Fibroblast of skin of left biceps (primary cell): ENCODE measurements around the gene SPAG16.

Experiments
- DNase-seq, 2 experiments: peaks; one replicate each; pipeline ENCODE4 v3.0.0-alpha.2; 2013; ENCODE audit warnings: low read depth in 2 of 2

Gene SPAG16

DNA sequence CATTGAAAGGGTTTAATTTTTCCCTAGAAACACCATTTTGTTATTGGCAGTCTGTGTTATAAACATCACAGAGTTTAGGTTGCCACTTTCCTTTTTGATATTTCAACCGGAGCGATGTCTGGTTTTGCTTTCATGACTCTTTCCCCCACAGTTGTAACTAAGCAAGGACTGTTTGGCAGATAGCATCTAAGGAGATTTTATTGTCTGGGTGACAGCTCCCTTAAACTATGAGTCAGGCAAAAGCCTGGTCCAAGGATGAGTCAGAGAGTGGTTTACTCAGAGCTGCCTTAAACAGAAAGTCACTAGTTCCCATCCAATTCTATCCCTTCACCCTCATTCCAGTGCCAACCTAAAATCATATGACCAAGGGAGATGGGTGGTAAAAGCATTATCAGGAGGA is 785.0 kb downstream of the SPAG16 start:
- DNase-seq, result peak; percentile 68

DNA sequence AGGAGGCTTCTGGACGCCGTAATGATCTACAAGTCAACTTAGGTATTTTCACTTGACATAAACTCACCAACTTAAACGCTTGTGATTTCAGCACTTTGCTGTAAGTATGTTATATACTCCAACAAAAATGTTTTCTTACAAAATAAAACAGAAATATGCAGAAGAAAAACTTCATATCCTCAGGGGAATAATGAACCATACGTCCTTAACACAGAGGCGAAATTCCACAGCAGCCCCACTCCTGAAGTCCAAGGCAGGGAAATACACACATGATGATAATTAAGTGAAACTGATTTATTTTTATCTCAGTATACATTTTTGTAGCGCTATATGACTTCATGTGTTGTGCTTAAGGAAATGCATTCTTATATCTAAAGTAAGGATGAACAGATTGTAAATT is 791.2 kb downstream of the SPAG16 start:
- peak; percentile 72 to 75 for DNase-seq

DNA sequence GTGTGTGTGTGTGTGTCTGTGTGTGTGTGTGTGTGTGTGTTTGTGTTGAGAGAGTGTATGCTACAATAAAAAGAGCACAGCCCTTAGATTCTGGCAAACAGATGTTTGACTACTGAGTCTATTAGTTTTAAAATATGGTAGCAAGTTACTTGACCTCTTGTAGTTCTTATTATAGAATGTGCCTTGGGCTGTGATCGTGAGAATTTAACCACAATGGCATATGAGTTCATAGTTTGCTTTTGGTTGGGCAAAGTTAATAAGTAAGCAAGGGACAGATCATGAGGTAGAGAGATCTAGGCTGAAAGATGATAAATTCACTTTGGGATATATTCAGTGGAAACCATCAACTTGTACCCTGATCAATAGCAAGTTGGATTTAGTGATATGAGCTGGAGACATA is 792.3 kb downstream of the SPAG16 start:
- no peak for DNase-seq

DNA sequence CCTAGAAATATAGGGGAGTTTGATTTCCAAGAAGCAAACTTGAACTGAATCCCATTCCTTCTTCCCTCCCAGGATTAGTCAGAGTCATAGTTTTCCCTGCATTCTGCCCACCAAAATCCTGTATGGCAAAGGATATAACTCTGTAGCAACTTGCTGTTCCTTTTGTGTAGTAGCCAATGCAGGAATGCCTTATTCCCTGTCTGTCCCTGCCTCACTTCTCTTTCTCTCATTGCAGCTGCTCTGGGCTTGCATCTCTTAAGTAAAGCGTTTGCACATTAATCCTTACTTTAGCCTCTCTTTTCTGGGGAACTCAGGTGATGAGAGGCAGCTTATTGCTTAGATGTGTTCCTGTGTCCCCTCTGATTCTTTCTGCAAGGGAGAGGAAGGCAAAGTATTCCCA is 793.5 kb downstream of the SPAG16 start:
- DNase-seq, result no peak

DNA sequence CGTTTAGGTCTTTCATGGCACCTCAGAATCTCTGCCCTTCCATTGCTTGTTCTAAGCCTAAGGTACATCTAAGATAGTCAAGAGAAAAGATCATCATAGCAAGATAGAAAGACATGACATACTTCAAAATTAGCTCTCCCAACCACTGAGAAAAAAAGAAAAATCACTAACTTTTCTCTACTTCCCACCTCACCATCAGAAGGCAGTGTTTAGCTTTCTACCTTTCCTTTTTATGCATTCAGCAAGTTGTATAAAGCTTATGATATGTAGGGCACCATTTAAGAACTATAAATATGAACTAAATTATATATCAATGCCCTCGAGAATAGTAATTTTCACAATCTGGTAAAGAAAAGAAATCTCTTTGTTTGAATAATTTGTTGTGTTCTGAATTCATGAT is 794.8 kb downstream of the SPAG16 start:
- DNase-seq, result no peak

DNA sequence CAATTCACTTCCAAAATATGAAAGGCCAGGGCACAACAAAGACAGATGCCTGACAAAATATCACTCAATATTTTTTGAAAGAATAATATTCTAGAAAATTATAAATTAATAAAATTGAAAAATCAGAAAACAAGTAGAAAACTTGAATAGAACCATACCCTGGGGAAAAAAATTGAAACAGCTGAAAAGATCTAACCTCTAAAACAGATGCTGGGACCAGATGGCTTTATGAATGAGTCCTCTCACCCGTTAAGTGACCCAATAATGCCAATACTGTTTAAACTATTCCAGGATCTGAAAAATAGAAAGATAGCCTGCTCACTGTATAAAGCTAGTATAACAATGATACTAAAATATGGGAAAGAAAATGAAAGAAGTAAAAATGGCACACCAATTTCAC is 804.3 kb downstream of the SPAG16 start:
- DNase-seq, result no peak

DNA sequence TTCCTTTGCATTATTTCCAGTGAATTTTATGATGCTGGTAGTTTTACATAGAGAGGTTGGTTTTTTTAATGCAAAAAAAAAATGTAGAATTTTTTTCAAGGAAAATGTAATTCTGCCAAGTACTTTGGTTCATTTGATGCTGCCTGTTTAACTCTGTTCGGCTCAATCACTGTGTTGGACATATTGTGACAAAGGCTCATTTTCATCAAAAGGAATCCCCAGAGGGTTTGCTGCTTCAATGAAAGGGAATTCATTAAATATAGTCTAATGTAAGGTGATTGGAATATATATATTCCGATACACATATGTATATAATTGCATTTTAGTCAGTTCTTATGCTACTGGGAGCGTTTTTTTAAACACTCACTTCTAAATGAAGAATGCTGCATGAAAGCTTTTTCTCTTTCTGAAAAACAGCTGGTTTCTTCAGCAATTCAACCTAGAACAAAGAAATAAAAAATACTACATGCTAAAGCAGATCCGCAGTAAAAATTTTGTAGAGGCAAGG is 812.0 kb downstream of the SPAG16 start:
- DNase-seq, result no peak

DNA sequence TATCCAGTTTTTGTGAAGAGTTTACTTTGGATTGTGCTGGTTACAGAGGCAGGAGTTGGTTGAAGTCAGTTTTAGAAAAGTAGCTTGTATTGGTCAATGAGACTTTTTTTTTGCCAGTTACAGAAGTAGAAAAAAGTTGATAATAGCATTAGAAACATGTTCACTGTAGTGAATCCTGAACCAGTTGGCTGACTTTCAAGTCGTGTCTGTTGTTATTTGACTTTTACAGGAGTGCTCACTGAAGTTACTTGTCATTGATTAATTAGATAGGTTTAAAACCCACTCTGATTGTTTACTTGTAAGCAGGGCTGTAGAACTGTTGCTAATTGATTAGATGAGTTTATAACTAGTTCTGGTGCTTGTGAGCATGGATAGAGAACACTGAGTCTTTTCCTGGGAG is 814.5 kb downstream of the SPAG16 start:
- DNase-seq, result no peak

DNA sequence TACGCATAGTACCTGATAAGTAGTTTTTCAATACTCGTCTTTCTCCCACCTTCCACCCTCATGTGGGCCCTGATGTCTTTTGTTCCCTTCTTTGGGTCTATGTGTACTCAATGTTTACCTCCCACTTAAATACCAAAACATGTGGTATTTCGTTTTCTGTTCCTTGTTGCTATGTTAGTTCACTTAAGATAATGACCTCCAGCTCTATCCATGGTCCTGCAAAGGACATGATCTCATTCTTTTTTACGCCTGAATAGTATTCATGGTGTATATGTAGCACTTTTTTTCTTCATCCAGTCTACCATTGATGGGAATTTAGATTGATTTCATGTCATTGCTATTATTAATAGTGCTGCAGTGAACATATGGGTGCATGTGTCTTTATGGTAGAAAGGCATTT is 816.2 kb downstream of the SPAG16 start:
- no peak for DNase-seq

DNA sequence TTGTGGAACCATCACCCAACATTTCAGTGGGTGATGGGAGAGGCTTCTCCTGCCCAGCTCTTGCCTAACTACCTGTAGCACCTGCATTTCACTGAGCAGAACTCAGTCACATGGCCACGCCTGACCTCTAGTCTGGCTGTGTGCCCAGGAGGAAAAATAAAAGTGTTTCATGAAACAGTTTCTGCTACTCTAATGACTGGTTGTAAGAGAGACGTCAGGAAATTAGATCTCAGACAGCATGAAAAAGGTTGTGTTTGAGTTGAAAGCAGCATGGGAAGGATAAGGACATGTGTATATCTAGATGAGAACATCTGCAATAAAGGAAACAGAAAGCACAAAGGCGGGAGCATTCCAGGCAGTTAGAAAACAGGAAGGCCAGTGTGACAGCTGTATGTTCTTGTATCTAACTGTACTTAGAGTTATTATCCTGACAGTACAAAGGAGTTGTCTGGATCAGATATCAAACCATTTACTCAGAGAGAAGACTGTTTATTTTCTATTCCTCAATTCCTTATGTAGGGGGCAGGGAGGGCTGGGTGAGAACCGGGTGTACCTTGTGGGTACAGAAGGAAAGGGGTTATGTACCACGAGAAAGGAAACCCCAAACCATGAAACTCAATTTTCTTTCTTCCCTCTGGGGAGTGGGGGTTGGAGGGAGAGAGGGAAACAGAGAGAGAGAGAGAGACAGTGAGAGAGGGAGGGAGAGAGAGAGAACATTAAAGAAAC is 819.2 kb downstream of the SPAG16 start:
- DNase-seq, result no peak

DNA sequence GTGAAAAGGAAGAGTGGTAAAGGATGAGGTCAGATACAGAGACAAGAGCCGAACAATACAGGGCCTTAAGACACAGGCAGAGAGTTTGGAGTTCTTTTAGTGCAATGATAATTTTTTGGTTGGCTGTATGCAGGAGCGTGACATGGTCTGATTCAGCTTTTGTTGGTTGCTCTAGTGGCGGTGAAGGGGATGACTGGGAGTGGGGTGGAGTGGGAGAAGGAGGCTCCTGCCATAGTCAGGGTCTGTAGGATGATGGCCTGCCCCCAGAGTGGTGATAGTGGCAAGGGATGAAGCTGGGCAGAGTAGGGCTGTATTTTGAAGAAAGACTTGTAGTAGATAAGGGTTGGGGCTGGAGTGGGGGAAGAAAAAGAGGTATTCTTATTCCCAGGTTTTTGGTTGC is 820.0 kb downstream of the SPAG16 start:
- DNase-seq, result no peak

DNA sequence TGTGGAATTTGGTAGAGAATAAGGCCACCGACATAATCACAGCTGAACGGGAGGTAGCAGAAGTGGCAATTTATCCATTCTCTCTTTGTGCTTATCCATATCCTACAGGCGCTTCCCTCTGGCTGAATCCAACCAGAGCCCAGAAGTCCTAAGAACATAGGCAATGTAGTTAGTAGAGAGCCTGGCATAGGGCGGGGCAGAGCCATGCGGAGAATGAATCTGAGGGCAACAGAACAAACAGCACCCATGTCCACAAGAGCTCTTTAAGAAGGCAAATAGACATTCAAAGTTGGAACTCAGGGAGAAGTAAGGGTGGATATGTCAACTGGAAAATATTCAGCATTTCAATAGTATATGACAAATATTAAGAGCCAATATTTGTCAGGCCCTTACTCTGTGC is 820.7 kb downstream of the SPAG16 start:
- DNase-seq, result no peak

DNA sequence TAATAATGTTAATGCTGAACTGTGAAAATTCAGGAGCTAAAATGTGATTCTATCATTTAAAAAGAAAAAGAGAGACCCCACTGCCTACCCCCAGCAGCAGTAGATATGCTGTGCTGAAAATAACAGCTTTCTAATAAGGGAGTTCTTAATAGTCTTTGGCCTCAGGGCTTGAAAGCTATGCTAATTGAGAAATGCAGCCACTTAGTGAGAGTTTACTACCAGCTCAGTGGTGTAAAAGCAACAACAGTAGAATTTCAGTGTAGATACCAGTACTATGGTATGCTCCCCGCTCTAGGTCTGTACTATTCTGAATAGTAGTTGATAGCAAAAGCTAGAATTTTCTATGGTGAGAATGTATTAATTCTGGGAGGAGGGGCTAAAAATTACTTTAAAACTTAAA is 823.5 kb downstream of the SPAG16 start:
- DNase-seq, result no peak

DNA sequence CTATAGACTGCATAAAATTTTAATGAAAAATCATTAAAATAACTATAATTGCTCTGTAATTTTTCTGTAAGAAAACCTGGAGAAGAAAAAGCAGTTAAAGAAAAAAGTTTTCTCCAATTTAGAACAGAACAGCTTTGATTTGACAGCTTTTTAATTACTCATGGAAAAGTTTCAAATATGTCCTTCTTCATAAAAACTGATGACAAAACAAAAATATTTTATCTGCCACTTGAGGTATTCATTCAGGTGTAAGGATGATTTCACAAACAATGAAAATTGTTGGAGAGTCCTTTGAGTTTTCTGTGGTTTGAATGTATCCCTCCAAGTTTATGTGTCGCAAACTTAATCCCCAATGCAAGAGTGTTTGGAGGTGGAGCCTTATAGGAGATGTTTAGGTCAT is 824.3 kb downstream of the SPAG16 start:
- DNase-seq, result no peak

DNA sequence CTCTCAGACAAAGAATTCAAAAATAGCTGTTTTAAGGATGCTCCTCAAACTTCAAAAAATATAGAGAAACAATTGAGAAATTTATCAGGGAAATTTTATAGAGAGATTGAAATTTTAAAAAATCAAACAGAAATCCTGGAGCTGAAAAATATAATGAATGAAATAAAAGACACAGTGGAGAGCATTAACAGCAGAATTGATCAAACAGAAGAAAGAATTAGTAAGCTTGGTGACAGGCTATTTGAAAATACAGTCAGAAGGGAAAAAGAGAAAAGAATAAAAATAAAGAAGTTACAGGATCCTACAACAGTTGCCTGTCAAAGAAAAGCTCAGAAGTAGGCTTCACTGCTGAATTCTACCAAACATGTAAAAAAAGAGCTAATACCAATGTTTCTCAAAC is 832.8 kb downstream of the SPAG16 start:
- DNase-seq, result no peak

DNA sequence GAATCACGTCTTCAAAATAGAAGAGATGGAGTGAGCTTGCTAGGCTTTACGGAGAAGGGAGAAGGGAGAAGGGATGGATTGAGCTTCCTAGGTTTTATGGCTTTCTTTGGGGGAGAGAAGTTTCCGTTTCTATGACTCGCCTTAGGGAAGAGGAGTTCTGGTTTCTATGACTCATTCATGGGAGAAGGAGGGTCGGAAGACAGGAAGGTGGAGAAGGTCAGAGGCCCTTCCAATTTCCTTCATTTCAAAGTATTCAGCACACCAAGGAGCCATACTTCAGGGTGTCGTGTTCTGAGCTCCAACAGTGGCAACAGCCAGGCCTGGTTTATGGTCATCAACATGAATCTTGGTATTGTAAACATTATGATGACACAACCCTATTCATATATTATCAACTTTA is 841.9 kb downstream of the SPAG16 start:
- peak in 1 of 2 experiments; percentile 4 for DNase-seq

DNA sequence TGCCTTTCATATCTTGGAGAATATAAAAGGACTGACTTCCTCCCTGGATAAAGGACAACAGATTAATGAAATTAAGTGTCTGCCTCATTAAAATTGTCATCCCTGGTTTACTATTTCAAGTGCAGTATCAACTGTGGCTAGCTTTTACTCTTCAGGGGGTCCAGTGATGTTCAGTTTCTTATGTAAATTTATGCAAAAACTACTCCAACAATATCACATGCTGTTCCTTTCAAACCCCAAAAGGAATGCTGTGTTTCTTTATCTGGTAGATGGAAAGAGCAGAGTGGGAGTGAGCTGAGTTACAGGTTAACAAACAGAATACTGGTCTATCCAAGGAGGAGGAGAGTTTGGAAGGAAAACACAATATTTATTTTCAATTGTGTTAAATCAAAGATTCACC is 842.9 kb downstream of the SPAG16 start:
- no peak for DNase-seq

DNA sequence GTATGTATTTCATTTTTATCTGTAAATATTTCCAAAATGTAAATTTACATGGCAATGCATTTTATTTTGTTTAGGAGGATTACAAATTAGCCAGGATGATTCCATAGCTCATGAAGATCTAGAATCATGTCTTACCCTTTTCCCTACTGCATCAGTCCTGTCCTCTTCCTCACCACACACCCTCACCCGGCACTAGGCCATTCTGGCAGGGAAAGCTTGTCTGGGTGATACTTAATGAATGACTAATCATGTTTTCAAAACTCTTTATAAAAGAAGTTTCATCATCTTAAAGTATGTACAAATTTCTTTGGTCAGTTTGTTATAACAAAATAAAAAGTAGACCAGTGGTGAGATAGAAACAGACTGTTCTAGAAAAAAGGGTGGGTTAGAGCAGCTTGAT is 843.3 kb downstream of the SPAG16 start:
- DNase-seq, result peak; percentile 17 to 24

DNA sequence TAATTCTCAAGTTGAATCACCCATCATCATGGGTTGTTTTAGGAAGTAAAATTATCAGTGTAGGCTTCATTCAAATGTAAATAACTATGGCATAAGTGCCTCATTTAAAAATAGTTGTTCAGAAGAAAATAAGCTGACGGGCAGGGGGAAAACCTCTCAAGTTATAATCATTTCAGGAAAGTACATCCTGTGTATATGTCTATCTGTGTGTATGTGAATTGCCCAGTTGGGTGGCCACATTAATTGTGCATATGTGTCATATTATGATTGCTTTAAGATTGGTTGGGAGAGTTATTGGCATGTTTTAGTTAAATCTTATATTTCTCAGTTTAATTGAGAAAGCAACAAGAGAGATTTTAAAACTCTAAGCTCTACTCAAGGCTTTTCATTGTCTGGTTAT is 843.8 kb downstream of the SPAG16 start:
- no peak for DNase-seq

DNA sequence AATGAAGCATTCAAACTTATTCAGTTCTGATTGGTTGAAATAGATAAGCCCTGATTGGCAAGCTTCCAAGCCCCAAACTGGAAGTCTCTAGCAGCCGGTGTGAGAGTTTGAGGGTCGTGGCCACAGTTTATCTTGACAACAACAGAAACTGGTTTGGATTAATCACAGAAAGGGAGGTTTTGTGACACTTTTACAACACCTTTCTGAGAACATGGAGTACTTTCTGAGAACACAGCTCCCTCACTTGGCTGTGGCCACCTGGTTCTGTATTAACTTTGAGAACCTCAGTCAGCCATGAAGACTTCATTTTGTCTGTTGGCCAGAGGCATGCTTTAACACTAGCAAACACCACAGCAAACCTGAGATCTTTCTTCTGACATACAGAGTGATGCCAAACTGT is 845.9 kb downstream of the SPAG16 start:
- no peak for DNase-seq

DNA sequence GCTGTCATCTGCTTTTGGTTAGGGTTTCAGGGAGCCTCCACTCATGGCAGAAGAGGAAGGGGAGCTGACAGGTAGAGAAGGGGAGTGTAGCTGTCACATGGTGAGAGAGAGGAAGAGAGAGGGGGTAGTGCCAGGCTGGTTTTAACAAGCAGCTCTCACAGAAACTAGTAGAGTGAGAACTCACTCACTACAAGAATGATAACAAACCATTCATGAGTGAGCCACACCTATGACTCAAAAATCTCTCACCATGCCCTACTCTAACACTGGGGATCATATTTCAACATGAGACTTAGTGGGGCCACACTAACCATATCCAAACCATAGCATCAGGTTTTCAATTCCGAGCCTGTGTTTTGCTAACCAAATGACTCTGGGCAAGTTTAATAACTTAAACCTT is 851.7 kb downstream of the SPAG16 start:
- no peak for DNase-seq

DNA sequence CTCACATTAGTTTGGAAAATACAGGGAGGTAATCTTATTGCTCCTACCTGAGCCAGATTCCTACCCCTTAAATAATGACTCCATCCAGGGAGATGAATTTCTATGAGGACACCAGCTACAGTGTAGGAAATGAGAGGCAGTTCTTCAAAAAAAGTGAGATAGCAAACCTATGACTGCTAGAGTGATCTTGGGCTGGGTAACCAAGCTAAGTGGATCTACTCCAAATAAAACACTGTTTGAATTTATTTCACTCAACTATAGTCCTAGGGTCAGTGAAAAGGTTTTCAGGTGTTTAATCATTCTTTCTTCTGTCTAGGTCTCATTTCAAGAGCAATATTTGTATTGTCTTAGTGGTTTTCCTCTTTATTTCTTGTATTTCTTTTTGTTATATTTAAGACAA is 854.5 kb downstream of the SPAG16 start:
- DNase-seq, result no peak

DNA sequence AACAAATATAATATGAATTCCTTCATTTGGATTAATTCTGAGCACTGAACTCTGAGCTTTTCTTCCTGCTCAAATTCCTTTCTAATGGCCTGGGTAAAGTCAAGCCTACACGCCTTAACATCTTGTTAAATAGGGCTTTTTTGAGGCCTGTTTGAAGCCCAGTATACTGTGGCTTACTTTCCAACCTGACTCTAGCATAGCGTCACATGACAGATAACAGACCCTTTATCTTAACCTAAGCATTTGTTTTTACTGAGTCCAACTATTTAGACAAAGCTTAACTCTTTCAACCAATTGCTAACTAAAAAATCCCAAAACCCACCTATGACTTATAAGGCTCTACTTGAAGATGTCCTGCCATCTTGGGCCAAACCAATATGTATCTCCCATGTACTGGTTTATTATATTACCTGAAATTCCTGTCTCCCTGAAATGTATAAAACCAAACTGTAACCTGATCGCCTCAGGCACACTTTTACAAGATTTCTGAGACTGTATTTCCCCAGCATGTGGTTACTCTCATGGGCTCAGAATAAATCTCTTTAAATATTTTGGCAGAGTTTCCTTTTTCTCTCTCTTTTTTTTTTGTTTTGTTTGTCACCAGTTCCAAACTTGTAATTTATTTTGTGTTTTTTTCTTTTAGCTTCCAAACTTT is 855.5 kb downstream of the SPAG16 start:
- no peak for DNase-seq

DNA sequence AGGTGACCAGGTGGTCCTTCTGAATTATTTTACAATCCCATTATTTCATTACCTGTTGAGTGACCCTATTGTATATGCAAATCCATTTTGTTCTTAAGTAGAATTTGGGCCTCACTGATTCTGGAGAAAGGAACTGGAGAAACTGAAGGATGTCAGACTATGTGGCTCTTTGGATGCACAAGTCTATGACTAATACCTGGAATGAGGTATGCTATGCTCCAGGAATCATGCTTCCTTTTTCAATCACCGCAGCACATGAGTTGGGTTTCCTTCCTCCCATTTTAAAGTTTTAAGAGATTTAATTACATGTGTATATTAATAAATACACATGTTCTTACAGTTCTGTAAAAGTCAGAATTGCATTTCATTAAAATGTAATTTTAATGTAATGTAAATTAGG is 872.7 kb downstream of the SPAG16 start:
- DNase-seq, result no peak
